COLO668 (cell line): Measurements from ENCODE around the gene BCL11A.
"Not testable (repeated sequence)": the region's sequence is repeated elsewhere in the genome, so short reads cannot be mapped to it uniquely, and the experiment has no call there.

Experiments used
- DNase-seq: peaks from one replicate; lab custom pipeline; 2025; ENCODE audit not compliant: unreplicated experiment; lab: John Stamatoyannopoulos, UW

Gene BCL11A

GRCh38 chr2:60440079-60440766, 113.2 kb downstream of the BCL11A start:
- DNase-seq, result no peak

- DNase-seq, result no peak
Measured at GRCh38 chr2:60439219-60439974, 114.1 kb downstream of the BCL11A start.

DNA sequence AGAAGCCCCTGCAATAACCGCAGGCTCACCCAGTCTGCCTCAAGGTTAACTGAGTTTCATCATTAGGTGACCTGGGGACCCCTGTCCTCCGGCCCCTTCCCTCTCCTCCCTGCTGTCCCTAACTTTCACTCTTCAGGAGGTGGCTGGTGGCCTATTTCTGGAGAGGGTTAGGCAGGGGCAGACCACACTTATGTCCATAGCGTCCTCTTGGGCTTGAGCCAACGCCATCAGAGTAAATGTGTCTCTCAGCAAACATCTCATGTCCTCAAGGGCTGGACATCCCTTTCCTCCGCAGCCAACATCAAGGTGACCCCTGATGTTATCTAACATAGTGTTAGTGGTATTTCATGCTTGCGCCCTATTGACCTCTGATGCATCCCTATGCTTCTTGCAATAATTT, 114.8 kb downstream of the BCL11A start:
- no peak for DNase-seq

DNA sequence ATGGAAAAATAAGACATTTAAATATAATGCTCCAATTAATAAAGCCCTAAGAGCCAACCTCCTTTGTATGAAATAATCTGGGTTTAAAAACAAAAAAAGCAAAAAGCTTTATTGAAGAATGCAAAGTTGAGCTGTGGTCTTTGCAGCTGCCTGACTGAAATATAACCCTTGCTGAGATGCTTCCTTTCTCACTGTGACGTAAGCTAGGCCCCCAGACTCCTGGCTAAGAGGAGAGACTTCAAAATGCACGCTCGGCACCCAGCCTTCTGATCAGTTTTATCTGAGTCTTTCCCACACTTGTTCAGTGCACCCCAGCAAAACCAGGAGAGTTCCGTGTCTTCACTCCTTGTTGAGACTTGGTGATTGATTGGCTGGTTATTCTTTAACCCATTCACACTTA, 115.3 kb downstream of the BCL11A start:
- DNase-seq, result no peak

- DNase-seq, result no peak
Measured at GRCh38 chr2:60437080-60437696, 116.3 kb downstream of the BCL11A start.

DNA sequence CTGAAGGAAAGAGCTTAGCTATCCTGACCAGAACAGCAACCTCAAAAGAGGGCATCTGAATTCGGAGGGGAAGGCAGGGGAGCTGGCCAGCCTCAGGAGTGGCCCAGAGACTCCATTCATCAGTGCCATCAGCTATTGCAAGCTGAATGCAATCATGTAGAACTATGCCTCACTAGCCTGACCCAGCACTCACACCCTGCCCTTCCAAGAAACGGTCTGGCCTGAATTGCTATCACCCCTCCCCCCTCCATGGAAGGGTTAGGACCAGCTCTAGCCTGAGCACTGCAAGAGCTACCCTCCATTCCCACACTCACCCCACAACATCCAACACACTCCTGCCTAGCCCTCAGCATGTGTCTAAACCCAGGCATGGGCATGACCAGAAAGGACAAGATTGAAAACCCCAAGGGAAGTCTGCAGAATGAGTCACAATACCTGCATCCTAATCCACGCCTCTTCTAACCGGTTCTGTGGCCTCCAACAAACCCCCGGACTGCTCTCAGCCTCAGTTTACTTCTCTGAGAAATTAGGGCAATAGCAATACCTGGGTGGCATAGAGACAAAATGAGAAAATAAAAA, 120.3 kb downstream of the BCL11A start:
- no peak for DNase-seq

DNA sequence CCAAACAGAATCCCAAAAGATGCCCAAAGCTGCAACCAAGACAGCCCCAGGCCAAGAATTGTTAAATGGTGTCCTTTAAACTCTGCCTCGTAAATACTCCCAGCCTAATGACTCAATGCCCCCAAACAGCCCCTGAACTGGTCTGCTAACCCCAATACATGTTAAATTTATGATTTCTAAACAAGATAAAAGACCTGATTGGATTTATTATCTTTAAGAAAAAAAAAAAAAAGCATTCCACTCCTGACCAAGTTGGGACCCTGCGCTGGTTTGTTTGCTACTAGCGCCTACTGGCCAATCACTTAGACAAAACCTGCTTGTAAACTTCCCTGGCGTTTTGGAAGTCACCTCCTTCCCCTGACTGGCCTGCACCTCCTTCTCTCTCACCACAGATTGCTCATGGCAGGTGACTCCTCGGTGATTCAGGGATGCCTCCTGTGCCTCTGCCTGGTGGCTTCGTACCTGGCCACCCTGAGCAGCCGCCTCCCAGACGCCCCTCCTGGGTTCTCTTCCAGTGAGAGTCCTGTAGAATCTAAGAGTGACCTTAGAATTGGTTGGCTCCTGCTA, 121.3 kb downstream of the BCL11A start:
- no peak for DNase-seq

DNA sequence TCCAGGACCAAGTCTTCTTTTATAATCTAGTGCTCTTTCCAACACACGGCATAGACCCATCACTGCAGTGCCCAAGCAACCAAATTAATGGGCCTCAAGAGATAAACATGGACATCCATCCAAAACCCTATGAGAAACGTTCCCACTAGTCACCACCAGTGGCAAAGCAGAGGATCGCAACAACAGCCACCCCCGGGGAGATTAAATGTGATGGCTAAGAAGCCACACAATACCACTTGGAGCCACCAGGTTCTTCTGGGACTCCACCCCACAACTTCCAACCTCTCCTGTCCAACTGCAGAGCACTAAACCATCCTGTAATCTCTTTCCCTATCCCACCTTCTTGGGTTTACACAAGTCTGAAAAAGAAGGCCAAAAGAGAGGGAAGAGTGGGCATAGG, 123.8 kb downstream of the BCL11A start:
- no peak for DNase-seq

DNA sequence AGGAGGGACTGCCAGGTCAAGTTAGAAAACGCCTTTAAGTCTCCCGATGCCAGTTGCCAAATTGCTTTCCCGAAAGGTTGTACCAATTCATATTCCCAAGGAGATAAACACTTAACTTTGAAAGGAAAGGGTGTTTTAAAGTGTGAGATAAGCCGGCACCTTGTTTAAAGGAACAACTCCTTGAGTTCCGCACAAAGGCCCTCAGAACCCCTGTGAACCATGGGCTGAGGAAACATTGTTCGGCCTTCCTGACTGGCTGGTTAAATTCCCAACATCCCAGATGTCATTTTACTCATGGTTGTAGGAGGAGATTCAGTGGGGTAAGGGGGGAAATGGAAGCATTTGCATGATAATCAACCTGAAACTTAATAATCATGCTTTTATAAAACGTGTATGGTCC, 126.6 kb downstream of the BCL11A start:
- no peak for DNase-seq

- DNase-seq, result no peak
Measured at GRCh38 chr2:60426341-60426740, 127.1 kb downstream of the BCL11A start.

- no peak for DNase-seq
Measured at GRCh38 chr2:60424233-60424632, 129.2 kb downstream of the BCL11A start.

DNA sequence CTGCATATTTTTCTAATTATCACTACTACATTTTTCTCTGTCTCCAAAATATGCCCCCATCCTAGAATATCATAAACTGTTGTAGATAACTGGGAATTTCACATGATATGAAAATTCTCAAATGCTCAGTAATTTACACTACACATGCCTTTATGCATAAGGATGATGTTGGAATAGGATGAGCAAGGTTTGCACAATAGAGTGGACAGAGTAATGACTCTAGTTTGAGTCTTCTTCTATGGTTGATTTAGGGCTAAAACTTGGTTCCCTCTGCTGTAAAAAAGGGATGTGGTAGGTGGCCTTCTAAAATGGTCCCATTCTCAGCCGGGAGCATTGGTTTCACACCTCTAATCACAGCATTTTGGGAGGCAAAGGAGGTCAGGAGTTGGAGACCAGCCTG, 129.9 kb downstream of the BCL11A start:
- no peak for DNase-seq

- DNase-seq, result no peak
Measured at GRCh38 chr2:60422826-60423483, 130.5 kb downstream of the BCL11A start.

DNA sequence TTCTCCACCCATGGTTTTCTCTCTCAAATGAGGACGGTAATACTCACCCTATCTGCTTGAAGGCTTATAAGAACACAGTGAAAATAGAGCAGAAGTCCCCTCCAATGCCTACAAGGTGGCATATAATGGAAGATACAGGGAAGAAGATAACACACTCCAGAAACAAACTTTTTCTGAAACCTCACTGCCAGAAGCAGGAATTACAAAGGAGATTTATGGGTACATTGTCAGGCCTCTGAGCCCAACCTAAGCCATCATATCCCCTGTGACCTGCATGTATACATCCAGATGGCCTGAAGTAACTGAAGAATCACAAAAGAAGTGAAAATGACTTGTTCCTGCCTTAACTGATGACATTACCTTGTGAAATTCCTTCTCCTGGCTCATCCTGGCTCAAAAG, 136.2 kb downstream of the BCL11A start:
- DNase-seq, result not testable (repeated sequence)

- DNase-seq, result no peak
Measured at GRCh38 chr2:60416221-60417008, 137.0 kb downstream of the BCL11A start.

DNA sequence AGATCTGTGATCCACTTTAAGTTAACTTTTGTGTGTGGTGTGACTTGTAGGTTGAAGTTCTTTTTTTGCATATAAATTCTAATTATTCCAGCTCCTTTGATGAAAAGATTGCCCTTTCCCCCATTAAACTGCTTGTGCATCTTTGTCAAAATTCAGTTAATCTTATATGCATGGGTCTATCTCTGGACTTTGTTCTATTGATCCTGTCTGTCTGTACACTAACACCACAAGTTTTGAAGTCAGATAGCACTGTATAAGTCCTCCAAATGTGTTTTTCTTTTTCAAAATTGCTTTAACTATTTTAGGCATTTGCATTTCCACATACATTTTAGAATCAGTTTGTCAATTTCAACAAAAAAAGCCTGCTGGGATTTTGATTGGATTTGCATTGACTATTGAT, 137.6 kb downstream of the BCL11A start:
- DNase-seq, result no peak

DNA sequence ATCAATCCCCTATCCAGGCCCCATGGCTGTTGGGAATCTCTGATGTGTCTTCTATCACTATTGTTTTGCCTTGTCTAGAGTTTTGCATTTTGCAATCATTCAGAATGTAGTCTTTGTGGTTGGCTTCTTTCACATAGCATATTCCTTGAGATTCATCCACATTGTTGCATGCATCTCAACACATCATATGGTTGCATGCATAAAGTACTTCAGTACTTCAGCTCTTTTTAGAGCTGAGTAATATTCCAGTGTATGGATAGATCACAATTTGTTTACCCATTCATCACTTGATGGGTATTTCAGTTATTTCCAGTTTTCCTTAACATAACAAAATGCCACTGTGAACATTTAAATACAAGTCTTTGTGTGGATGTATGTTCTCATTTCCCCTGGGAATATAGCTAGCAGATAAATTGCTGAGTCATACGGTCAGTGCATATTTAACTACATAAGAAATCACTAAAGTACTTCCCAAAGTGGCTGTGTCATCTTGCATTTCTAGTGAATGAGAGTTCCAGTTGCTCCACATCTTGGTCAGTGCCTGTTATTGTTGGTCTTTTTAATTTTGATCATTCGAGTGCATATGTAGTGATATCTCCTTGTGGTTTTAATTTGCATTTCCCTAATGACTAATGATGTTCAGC, 138.8 kb downstream of the BCL11A start:
- DNase-seq, result no peak

DNA sequence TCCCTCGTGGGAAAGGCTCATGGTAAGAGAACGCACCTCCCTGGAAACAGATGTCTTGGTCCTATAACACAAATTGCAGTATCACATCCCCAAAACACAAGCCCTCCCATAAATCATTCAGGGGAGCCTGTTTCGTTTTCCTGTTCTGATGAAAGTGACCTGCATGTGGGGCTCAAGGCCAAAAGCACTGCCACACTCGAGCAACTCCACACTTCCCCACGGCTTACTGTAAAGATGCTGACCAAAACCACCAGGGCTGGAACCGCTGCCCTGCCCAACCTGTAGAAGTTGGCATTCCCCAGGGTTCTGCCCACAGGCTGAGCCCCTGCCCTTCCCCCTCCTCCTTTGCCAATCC, 139.7 kb downstream of the BCL11A start:
- DNase-seq, result no peak

DNA sequence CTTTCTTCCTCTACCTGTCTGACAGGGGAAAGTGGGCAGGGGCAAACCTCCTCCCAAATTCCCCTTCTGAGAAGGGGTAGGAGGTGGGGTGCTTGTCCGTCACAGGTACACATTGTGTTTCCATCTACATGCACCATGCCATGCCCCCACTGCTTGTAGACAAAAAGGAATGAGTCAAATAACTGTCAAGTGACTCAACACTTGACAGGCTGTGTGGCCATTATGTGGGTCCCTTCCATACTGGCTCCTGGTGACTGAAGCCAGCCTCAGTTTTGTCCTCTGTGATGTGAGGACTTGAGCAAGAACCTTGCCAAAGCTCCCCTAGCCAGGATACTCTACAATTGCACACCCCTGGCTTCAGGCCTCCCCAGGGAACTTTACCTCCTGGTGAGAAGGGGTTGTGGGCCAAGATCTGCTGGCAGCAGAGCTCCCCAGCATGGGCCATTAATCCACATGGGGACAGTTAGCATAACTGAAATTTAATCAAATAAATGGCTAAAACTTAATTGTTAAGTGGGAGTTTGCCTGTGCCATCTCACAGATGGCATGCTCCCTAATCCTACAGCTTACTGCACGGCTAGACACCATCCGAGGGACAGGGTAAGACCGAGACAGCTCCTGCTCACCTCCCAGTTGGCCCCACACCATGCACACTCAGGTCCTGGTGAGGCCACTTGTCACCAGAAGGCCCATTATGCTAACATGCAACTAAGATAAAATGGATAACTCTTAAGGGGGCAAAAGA, 140.2 kb downstream of the BCL11A start:
- DNase-seq, result no peak
